GM18498 (cell line): Measurements from ENCODE around the gene BCL2.

Source experiments
- ATAC-seq: cut with Tn5 transposase; IDR thresholded peaks from one replicate; pipeline ENCODE4 v1.9.1; 2021; ENCODE audit warnings: mild to moderate bottlenecking, moderate library complexity; ENCODE audit not compliant: unreplicated experiment

BCL2 gene

GRCh38 chr18:63312019-63312409 is 7.6 kb downstream of the BCL2 start:
- peak; percentile 4 for ATAC-seq

DNA sequence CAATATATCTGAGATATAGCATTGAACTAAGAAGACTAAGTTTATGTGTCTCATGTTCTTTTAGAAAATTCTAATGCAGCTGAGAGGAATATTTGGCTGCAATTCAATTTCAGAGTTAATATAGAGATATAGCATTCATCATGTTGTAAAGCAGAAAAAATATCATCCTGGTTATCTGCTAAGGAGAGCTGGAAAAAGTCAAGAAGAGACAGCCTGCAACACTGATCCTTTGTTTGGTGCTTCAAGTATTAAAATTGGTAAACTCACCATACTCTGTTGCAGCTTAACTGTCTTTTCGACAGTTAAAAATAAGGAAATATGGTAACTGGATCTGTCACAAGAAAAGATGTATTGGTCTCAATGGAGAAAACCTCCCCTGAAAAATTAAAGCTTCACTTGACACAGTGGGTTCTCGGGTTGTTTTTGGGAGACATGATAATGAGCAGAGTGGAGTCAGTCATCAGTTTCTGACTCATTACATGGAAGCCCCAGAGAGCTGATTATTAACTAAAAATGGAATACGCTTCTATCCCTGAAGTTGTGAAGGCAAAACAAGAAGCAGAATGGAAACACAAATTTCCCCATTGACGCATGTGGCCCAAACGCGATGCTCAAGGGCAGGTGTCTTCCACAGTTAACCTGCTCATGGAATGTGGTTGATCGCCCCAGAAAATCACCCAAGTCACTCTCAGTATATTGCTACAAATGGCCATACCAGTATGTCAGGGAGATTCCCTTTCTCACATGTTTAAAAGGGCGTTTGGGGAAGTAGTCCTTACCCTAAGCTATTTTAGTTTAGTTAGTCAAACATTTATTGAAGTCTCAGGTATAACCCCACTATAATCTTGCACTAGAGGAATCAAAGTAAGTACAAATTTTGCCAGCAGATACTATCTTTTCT is 8.2 kb downstream of the BCL2 start:
- peak; percentile 64 for ATAC-seq

DNA sequence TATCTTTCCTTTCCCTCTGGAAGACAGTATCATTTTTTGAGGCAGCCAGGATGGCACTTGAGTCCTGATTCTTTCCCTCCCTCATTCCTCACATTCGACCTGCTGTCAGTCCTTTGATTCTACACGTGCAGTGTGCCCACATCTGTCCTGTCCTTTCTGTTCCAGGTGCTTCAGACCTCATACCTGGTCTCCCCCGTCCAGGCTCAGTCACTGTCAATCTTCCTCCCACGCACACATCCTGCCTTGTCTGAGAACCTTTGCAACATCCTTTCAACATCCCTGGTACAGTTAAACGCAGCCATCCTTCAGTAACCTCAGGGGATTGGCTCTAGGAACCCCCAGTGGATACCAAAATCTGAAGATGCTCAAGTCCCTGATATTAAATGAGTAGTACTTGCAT is 10.1 kb downstream of the BCL2 start:
- no peak for ATAC-seq

DNA sequence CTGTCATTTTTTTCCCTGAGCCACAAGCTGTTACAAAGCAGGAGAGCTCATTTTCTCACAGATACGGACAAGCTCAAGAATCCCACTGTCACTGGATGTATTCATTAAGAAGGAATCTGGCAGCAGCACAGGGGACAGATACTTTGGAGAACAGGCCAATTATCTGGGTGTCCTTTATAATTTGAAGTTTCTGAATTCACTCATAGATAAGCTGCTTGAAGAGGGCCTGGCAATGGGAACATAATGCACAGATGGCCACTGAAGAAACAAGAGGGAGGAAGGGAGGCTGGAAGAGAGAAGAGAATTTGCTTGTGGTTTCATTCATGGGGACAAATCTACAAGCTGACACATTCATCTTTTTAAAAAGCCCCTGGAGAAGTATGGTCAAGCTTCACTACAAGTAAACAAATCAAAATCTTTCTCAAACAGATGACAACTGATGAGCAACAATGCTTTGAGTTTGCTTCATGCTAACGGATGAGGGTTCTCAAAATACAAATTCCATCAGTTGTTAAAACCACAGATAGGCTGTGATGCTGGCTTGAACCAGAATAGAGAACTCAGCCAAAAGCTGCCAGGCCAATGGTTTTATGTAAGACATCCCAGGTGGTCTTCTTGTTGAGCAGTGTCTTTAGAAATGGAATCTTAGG is 11.9 kb downstream of the BCL2 start:
- ATAC-seq = no peak

GRCh38 chr18:63306819-63307550 is 12.6 kb downstream of the BCL2 start:
- no peak for ATAC-seq

DNA sequence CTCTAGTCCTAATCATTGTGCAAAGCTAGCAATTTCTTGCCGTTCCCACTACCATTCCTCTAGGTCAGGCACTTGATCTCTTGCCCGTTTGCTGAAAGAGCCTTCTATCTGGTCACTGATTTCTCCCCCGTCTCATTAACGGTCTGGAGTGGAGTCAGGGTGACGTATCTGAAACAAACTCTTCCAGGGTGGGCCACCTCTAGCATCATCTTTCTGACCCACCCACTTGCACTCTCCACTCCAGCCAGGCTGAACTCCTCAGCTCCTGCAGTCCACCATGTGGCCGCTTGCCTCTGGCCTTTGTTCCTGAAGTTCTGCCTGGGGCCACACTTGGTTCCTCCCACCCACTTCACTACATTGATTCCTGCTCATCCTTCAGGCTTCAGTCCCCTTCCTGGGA is 13.3 kb downstream of the BCL2 start:
- ATAC-seq = no peak

GRCh38 chr18:63303547-63303946 is 16.0 kb downstream of the BCL2 start:
- no peak for ATAC-seq

- ATAC-seq = no peak
Measured at GRCh38 chr18:63302636-63303405, 16.7 kb downstream of the BCL2 start.

DNA sequence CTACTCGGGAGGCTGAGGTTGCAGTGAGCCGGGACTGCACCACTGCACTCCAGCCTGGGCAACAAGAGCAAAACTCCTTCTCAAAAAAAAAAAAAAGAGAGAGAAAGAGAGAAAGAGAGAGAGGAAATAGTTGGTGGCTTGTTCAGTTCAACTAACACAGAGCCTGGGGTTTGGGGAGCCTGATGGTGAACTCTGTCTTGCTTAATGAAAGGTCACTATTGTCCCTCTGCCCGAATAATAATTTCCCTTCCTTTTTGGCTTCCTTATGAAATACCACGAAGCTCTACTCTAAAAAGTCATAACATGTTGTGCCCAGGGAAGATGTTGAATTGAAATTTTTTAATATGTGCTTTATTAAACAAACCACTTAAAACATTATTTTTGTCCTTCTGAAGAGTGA is 17.3 kb downstream of the BCL2 start:
- no peak for ATAC-seq

DNA sequence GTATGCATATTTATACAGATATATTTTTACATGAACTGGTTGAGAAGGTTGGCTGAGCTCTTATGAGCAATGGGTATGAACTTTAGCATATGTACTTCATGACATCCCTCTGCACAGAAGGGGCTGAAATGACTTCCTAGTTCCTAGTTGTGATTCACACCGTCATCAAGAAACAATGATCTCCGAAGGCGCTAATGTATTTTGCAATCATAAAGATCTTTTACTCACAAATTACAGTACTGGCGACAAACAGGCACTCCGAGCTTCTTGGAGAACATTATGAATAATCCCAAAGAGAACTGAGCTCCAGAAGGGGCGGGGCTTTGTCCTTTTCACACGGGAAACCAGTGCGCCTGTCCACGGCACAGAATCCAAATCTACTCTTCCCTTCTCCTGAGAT is 18.1 kb downstream of the BCL2 start:
- no peak for ATAC-seq

DNA sequence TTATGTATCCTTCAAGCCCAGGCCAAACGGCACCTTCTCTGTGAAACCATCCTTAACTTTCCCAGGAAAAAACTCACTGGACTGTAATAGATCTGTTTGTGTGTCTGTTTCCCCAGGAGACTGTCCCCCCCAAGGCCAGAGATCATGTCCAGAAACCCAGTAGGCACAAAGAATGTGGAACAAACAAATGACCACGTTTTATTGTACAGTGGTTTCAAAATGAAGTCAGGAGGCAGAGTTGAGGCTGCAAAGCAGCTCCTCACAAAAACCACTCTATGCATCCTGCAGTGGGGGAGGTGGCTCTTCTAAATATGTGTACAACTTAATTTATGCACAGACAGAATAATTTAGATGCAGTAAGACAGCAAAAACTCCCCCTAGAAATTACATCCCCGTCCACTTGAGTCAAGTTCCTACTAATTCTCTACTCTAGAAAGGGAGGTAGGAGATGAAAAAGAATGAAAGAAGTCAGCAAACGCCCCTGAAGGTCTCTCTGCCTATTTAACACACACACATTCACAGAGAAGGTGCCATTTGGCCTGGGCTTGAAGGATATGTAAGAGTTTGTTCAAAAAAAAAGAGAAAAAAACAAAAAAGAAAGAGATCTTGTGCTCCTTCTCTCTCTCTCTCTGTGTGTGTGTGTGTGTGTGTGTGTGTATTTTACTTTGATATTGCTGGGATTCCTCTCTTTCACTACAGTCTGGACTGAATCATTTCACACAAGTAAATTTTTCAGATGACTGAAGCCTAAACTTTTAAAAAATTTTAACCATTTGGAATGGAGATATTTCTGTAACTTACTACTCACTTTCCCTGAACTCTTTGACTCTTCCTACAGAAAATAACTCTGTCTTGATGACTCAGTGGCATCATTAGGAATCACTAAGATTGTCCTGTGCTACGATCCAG is 19.5 kb downstream of the BCL2 start:
- peak; percentile 60 for ATAC-seq

DNA sequence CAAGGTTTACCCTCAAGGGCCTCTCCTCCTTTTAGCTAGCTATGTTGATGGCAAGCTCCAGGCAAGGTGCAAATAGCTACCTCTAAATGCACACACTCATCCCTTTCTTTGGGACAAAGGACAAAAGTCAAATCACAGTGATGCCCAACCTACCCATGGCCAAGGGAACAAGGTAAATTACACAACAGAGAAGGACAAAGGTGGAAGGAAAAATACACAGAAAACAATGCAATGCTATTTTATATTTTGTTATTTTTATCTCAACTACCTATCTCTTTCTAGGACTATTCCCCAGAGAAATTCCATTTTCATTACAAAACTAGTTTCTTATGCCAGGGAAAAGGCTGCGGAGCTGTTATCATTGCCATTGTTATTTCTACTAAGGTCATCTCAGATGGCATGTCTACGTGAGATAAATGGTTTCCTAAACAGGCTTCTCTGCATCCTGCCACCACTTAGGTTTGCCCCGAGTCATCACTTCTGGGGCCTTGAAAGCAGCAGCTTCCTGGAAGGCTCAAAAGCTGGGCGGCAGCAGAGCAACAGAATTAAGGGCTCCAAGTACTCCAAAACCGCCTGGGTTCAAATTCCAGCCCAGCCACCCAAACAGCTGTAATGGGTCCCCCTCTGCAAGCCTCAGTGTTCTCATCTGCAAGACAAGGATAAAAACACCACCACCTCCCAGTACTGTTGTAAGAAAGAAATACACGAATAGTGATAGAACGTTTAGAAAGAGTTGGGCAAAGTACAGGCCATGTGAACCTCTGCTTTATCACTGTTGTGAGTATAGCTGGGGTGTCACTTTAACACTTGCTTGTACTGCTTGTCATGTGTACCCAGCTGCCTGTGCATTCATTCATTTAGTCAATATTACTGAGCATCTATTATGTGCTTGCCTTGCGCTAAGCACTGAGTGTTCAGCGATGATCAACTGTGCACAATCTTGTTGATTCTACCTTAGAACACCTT is 20.9 kb downstream of the BCL2 start:
- no peak for ATAC-seq

DNA sequence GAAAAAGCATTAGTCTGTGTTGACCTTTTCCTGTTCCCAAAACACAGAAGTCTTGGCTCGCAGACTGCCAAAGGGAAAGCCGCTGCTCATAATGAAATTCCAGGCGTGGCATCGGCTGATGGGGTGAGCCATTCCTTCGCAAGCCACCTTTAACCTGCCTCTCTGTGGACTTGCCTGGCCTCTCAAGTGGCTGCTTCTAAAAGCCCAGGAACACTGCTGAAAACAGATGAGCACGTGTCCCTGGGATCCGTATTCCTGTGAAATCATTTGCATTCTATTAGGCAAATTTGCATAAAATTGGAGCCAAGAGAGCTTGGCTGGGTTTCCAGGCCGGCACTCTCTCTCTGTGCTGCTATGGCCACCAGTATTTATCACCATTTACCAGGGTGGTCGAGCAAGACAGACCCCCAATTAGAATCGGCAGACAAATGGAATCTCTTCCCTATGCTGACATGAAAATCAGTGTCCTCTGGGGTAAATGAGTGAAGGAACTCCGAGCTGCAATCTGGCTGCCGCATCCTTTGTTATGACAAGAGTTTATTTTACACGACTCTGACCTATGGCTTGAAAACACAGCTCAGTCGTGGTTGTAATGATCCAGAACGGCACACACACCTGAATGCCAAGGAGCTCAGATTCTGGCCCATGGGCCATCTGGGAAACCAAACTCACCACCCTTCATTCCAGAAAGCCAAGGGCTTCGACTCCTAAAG is 21.7 kb downstream of the BCL2 start:
- ATAC-seq = no peak

DNA sequence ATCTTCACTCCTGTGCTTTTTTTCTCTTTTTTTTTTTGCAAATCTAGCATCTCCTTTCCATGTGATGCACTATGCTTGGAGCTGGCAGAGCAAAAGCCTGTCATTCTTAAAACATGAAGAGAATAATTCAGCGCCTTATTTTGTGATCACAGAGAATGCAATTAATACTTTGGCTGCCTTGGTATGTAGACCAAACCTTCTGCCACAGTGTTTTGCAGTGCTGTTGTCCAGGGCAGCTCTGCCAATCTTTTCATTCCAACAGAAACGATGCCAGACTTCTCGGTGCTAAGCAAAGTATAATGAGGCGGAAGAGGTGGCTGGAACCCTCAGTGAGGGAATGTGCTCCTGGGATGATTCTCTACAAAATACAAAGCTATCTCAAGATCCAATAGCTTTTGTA is 25.6 kb downstream of the BCL2 start:
- ATAC-seq = no peak

DNA sequence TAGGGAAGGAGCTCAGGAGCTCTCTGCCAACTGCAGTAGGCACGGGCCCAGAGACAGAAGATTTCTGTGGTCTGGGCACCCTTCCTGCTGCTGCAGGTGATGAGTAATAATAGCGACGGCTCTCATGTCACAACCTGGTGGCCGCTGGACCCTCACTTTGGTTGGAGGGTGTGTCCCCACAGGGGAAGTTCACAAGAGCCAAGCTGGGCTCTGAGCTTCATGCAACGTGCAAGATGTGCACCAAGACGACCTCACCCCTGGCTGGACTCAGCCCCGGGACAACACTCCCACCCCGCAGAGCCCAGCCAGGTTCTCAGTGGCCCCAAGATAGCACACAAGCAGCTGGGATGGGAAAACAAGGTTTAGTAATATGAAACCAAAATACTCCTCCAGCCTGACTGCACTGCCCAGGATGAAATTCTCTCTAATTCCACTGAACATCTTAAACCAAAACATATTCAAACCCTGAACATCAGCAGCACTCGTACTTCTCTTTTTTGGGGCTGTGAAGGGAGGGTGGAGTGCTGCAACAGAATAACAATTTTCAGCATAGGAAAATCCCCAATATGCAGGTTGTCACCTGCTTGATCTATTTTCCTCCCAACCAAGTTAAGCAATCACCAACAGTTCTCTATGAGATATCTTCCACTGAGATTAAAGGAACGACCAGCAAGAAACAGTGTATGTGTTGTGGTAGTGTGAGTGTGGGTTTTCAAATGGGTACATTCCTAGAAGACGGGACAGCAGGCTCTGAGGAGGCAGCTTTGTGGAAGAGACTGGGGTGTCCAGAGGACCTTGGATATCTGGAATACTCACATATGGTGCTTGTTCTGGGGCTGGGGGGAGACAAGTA is 26.5 kb downstream of the BCL2 start:
- ATAC-seq = peak; percentile 72

DNA sequence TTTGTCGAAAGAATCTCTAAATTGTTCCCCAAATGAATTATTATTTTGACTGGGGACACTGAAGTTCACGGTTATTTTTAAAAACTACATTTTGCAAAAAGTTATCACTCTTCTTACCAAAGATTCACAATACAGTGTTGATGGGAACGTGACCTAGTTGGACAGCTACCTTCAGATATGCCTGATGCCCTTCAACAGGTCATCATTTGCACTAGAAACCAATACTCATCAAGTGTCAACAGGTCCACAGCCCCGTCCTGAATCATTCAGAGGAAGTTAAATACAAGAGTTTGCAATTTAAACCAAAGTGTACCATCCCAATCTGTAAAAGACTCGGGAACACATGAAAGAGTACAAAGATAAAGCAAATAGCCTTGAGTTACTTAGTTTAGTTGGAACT is 28.3 kb downstream of the BCL2 start:
- no peak for ATAC-seq

DNA sequence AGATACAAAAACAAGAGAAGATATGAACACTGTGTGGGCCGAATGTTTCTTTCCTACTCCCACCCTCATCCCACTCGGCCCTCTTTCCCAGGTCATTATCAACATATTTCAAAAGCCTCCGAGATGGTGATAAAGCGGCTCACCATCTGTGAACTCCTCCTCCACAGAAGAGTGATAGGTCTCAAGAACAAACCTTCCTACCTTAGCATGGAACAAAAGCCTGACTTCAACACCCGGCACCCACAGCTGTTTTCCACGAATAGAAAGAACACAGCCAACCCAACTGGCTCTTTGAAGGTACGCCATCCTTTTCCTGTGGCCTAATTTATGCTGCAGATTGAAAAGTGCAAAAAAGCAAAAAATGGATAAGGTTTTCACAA is 28.8 kb downstream of the BCL2 start:
- no peak for ATAC-seq
